Spinal cord (tissue), 10 donors: ENCODE data around the gene PLIN1. TPM values are rescaled to one million over a fixed set of nuclear protein-coding genes. Genes with fewer than 3 reads are reported as not detected.
"Not testable (repeated sequence)": the region's sequence is repeated elsewhere in the genome, so short reads cannot be mapped to it uniquely, and the experiment has no call there.

Experiments
- DNase-seq, 6 donors: peaks; one replicate each; pipeline versions ENCODE4 v3.0.0 to v3.0.0-alpha.2; 2013 to 2015; ENCODE audit warnings: low spot score in 6 of 6, low read depth in 4 of 6
- H3K27ac ChIP-seq: one replicate; pipeline ENCODE4 v1.5.1; 2013; ENCODE audit warnings: low read depth, low read length, control low read depth
- H3K27me3 ChIP-seq: one replicate; pipeline ENCODE4 v1.6.1; 2013; ENCODE audit warnings: low read length; ENCODE audit not compliant: control insufficient read depth, insufficient read depth
- H3K36me3 ChIP-seq: one replicate; pipeline ENCODE4 v1.6.1; 2013; ENCODE audit warnings: low read length; ENCODE audit not compliant: control insufficient read depth, insufficient read depth
- H3K4me1 ChIP-seq: one replicate; pipeline ENCODE4 v1.6.1; 2013; ENCODE audit warnings: low read length; ENCODE audit not compliant: control insufficient read depth, insufficient read depth
- H3K4me3 ChIP-seq: one replicate; pipeline ENCODE4 v1.5.1; 2013; ENCODE audit warnings: low read depth, low read length, control low read depth
- H3K9me3 ChIP-seq: one replicate; pipeline ENCODE4 v1.6.1; 2013; ENCODE audit warnings: low read length; ENCODE audit not compliant: control insufficient read depth, insufficient read depth
- WGBS: methylation state at CpG from one replicate; pipeline ENCODE4 v1.1.5; 2013; ENCODE audit warnings: missing lambda C conversion rate; ENCODE audit not compliant: insufficient coverage; 5-methylcytosine and 5-hydroxymethylcytosine counted together
- polyA plus RNA-seq, 2 donors: library from polyadenylated mRNA; unstranded; fragments of 120-200 nt; gene quantifications; one replicate each; pipeline ENCODE4 v1.2.1, GENCODE V29; 2013; ENCODE audit not compliant: insufficient read length in 2 of 2
- total RNA-seq, 2 donors: library from RNA; depleted of rRNA in 1 of 2; stranded (reverse); fragments of 120-200 nt in 1 of 2; fragments of >200 nt in 1 of 2; gene quantifications; one replicate each; pipeline versions ENCODE4 v1.2.3 to v1.2.4, GENCODE V29; 2013 to 2014
- donor health status: healthy.

The PLIN1 gene
- total and polyA plus RNA-seq, 4 donors = 0.27 to 1.1 (median 0.72) TPM

DNA sequence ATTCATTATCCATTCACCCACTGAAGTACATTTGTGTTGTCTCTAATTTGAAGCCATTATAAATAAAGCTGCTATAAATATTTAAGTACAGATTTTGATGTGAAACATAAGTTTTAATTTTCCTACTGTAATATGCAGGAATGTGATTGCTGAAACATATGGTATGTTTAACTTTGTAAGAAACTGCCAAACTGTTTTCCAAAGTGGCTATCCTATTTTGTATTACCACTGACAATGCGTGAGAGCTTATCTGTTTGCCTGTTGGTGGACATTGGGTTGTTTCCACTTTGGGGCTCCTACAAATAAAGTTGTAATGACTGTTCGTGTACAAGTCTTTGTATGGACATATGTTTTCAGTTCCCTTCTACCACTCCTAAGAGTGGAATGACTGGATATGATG lies 13.9 kb upstream of the PLIN1 start:
- Histone ChIP-seq H3K27me3 (no peaks in the 10 kb centered on the region), H3K4me1 (peaks cover 15% of the 10 kb centered on the region), H3K4me3 (no peak overlapping the region), H3K9me3 (no peaks in the 10 kb centered on the region), H3K27ac (no peak overlapping the region), H3K36me3 (no peaks in the 10 kb centered on the region)
- no peak for DNase-seq
- no CpG with 5 or more reads among the region's 2 CpGs for WGBS

DNA sequence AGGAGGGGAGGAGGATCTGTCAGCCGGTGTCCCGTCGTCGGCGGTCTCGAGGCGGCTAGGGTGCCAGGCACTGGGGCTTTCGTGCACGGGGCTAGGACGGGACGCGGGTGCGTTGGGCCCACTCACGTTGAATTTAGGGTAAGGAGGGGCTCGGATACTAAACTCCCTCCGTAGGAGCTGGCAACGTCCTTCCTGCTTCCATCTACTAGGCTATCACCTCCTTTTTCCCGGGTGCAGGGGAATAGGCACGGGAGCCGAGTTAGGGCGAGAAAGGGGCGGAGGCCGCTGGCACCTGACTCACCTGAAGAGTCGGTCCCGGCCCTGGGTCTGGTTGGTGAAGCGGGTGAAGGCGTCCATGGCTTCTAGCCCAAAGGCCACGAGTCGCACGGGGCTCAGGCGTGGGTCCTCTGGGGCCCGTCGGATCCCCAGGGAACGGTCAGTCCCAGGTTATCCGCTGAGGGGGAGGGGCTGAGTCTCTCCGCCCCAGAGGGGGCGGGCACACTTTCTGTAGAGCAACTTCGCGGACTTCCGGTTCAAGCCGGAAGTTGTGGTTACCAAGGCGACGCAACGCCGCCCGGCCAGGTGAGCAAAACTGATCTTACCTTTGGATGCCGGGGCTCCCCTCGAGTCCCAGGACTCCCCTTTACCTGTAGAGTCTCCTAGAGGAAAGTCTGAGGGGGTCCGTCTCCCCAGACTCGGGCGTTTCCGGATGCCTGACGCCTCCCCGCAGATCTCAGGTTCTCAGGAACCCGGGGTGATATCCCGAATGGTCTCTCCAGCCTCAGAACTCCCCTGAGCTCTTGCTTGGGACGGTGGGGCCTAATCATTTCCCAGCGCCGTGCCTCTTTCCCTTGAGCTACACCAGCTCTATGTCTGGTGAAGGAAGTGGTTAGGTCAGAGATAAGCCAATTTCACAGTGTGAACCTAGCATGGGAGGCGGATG lies 11.4 kb upstream of the PLIN1 start, which contains the start of the genes PEX11A and WDR93:
TSS of gene PEX11A (minus strand) at position 479 of the 943 bp plus-strand sequence. CDS start at position 357, 122 bp downstream.
TSS of gene WDR93 (plus strand) at position 536 of the 943 bp plus-strand sequence. CDS start 10,936 bp downstream, outside the sequence.
- no peaks in the 10 kb centered on the region for H3K9me3 ChIP-seq
- H3K4me1 ChIP-seq = peaks cover 15% of the 10 kb centered on the region
- DNase-seq = peak in 5 of 6 donors; percentile 50 to 94 (median 65)
- H3K36me3 ChIP-seq = no peaks in the 10 kb centered on the region
- H3K4me3 ChIP-seq = peak within 1 kb of the TSS; percentile 89
- WGBS = 5% methylated on average over 59 of the region's 60 CpGs
- H3K27me3 ChIP-seq = no peaks in the 10 kb centered on the region
- no peak within 1 kb of the TSS for H3K27ac ChIP-seq

DNA sequence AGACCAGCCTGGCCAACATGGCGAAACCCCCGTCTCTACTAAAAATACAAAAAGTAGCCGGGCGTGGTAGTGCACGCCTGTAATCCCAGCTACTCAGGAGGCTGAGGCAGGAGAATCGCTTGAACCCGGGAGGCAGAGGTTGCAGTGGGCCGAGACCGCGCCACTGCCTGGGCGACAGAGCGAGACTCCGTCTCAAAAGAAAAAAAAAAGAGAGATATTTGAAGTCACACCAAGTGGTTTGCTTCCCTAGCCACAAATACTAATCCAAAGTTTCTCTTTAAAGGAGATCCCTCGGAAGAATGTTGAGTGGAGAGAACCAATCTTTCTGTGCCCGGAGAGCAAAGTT lies 10.7 kb upstream of the PLIN1 start:
- not testable (repeated sequence) for H3K36me3 ChIP-seq, H3K27me3 ChIP-seq, DNase-seq, H3K9me3 ChIP-seq, H3K27ac ChIP-seq
- peak overlapping the region; percentile 89 for H3K4me3 ChIP-seq
- peaks cover 15% of the 10 kb centered on the region for H3K4me1 ChIP-seq
- 64% methylated on average over 11 of the region's 15 CpGs for WGBS

DNA sequence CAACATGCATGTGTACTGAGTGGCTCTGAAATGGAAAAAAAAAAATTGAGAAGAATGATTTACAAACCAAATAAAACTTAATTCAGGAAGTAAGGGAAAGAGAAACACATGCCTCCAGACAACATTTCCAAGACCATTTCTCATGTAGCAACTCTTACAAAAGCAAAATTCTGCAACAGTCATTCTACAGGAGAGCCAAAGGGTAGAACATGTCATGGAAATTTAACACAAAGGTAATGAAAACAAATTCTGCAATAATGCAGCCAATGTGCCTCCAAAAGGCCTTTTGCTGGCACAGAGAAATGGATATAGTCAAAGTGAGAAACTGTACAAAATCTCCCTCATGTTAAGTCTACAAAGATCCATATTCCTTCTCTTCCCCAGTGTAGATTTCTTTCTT lies 7.4 kb upstream of the PLIN1 start:
- Histone ChIP-seq H3K4me1 (peaks cover 15% of the 10 kb centered on the region), H3K36me3 (no peaks in the 10 kb centered on the region), H3K9me3 (no peaks in the 10 kb centered on the region), H3K27ac (no peak overlapping the region), H3K4me3 (no peak overlapping the region), H3K27me3 (no peaks in the 10 kb centered on the region)
- DNase-seq = no peak

DNA sequence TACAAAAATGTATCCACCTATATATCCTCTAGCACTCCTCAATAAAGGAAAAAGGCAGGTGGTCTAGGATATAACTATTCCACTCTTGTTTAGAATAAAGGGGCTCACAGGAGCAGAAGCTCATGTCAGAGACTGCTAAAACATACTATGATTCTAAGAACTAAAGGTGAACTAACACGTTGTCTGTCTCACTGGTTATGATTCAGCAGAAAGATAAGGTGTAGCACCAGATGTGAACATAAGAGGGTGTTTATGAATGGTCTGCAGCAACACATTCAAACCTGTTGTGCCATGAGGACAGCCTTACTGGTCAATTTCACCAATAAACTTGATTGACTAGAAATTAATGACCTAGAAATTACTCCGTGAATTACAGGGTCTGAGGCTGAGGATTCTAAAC lies 6.8 kb upstream of the PLIN1 start:
- 100% methylated on average over 1 of the region's 2 CpGs for WGBS
- H3K27me3 ChIP-seq = no peaks in the 10 kb centered on the region
- DNase-seq = no peak
- no peak overlapping the region for H3K4me3 ChIP-seq
- H3K4me1 ChIP-seq = peaks cover 14% of the 10 kb centered on the region
- H3K27ac ChIP-seq = no peak overlapping the region
- no peaks in the 10 kb centered on the region for H3K36me3 ChIP-seq
- H3K9me3 ChIP-seq = no peaks in the 10 kb centered on the region

DNA sequence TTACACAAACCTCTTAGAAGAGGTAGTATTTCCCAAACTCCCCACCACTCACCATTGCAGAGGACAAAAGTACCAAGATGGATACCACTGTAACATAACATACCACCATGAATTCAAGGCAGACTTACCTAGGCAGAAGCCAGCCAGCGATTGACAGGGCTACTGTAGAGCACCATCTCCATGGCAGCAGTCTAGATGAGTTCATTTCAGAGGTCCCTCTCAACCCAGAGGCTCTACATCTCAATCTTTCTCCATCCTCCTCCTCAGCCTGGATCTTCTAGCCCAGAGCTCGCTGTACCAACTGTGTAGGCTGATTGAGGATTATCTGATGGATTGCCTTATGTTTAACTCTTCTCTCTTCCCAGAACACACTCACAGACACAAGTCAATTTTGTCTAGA lies 2.0 kb upstream of the PLIN1 start:
- H3K4me1 ChIP-seq = peaks cover 4% of the 10 kb centered on the region
- no peaks in the 10 kb centered on the region for H3K27me3 ChIP-seq
- WGBS = 100% methylated on average over 1 of the region's 2 CpGs
- no peak overlapping the region for H3K4me3 ChIP-seq
- H3K36me3 ChIP-seq = no peaks in the 10 kb centered on the region
- H3K27ac ChIP-seq = peak overlapping the region; percentile 10
- DNase-seq = no peak
- no peaks in the 10 kb centered on the region for H3K9me3 ChIP-seq

DNA sequence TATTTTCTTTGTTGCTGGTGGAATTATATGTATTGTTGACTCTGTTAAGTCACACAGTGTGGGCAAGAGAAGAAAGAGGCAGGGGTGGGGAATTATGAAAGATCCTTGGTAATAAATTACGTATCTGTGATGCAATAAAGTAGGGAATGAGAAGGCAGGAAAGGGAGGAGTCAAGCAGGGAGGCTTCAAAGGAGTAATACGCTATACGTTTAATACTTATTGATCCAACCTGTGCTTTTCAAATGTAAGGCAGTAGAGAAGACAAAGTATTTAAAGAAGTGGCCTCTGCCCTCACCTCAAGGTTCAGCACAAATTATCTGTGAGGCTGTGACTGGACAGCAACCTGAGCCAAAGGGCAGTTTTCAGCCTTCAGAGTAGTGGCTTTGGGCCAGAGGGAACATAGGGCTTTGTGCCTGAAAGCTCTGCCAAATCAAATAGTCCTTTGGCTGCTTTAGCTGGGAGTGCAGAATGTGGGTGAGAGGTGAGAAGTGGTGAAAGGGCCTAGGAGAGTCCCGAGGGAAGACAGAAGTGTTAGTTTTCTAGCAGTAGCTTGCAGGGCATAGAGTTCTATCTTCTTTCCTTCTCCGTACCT lies 1.2 kb upstream of the PLIN1 start:
- no peaks in the 10 kb centered on the region for H3K9me3 ChIP-seq
- H3K4me3 ChIP-seq = no peak overlapping the region
- no peaks in the 10 kb centered on the region for H3K27me3 ChIP-seq
- H3K36me3 ChIP-seq = no peaks in the 10 kb centered on the region
- peaks cover 4% of the 10 kb centered on the region for H3K4me1 ChIP-seq
- H3K27ac ChIP-seq = peak overlapping the region; percentile 10
- 48% methylated on average over 3 of the region's 5 CpGs for WGBS
- DNase-seq = peak in 3 of 6 donors; percentile 25 to 84 (median 40)

DNA sequence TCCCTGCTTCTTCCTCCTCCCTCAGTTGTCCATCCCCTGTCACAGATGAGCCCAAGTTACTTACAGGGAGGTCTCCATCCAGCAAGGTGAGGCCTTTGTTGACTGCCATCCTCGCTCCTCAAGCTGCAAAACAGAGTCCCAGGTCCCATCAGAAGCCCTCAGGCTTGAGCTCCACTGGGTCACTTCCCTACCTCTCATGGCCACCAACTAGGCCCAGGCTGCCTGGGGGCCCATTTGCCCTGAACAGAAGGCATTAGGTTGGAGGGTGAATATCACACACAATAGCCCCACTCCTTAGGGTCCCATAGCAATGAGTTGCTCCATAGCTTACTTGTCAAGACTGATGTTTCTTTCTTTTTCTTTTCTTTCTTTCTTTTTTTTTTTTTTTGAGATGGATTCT lies 1.8 kb downstream of the PLIN1 start:
- Histone ChIP-seq H3K4me3 (no peak overlapping the region), H3K36me3 (no peaks in the 10 kb centered on the region), H3K27ac (no peak overlapping the region), H3K9me3 (no peaks in the 10 kb centered on the region), H3K27me3 (no peaks in the 10 kb centered on the region), H3K4me1 (peaks cover 8% of the 10 kb centered on the region)
- WGBS = 100% methylated on average over 1 of the region's 1 CpG
- no peak for DNase-seq

DNA sequence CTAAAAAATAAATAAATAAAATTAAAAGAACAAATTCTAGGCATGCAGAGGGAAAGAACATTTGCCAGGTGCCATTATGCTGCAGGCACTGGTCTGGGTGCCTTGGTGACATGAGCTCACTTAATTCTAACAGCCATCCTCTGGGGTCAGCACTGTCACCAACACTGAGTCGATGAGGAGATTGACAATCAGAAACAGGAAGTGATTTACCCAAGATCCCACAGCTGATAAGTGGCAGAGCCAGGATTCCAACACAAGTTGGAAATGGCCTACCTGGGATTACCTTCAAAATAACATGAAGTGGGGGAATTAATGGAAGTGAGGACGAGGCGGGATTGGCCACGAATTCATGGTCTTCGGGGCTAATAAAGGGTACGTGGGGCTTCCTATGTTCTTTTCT lies 3.6 kb downstream of the PLIN1 start:
- H3K36me3 ChIP-seq = no peaks in the 10 kb centered on the region
- DNase-seq = no peak
- peaks cover 13% of the 10 kb centered on the region for H3K4me1 ChIP-seq
- H3K27me3 ChIP-seq = no peaks in the 10 kb centered on the region
- no peaks in the 10 kb centered on the region for H3K9me3 ChIP-seq
- H3K4me3 ChIP-seq = no peak overlapping the region
- H3K27ac ChIP-seq = no peak overlapping the region
- 88% methylated on average over 1 of the region's 6 CpGs for WGBS

DNA sequence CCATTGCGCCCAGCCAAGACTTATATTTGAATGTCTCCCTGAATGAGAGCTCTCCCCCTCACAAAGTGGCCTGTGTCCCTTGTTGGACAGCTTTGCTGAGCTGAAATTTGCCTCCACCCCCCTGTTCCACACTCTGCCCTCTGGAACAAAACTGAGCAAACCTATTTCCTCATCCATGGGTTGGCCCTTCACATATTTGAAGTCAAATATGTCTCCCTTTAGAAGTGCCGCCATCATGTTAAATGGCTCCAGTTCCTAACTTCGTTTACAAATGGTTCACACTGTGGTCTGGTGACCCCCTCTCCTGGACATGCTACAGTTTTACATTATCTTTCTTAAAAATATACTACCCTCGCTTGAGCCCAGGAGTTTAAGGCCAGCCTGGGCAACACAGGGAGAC lies 4.6 kb downstream of the PLIN1 start:
- 76% methylated on average over 3 of the region's 4 CpGs for WGBS
- Histone ChIP-seq H3K27ac (no peak overlapping the region), H3K4me1 (peaks cover 10% of the 10 kb centered on the region), H3K27me3 (no peaks in the 10 kb centered on the region), H3K36me3 (no peaks in the 10 kb centered on the region), H3K4me3 (no peak overlapping the region), H3K9me3 (no peaks in the 10 kb centered on the region)
- DNase-seq = no peak
